PC-9 (cell line): ENCODE measurements around the gene FBF1. TPM values are rescaled to one million over a fixed set of nuclear protein-coding genes. Genes with fewer than 3 reads are reported as not detected.
A peak's percentile ranks its signal among the peaks of the same experiment; 100 is the strongest.
"Not testable (repeated sequence)": the region's sequence is repeated elsewhere in the genome, so short reads cannot be mapped to it uniquely, and the experiment has no call there.

Experiments
- BruUV-seq: library from RNA; stranded (reverse); fragments of 400-500 nt; replicated peaks from 2 replicates; lab custom pipeline; 2021; lab: Mats Ljungman, UMichigan
- CTCF ChIA-PET: fragments of 300-600 bp; sonication (Branson Sonifier 250); formaldehyde crosslinking; loops from one replicate; lab custom pipeline; 2022; ENCODE audit warnings: antibody characterized with exemption; lab: Charles Lee
- POLR2A ChIA-PET: fragments of 300-600 bp; sonication (Branson Sonifier 250); formaldehyde crosslinking; loops from one replicate; lab custom pipeline; 2022; ENCODE audit warnings: antibody characterized with exemption; ENCODE audit not compliant: unreplicated experiment; lab: Charles Lee
- DNase-seq, 2 experiments: peaks; one replicate each; pipeline versions ENCODE4 v3.0.0 to v3.0.0-alpha.2; 2015 to 2022; ENCODE audit warnings: mixed read lengths in 1 of 2
- H2AFZ ChIP-seq: fragments of 200-600 bp; sonication (generic); 2 replicates; pipeline ENCODE4 v1.8.1; 2017; ENCODE audit warnings: antibody characterized with exemption
- H3F3A ChIP-seq: fragments of 200-600 bp; sonication (generic); 2 replicates; pipeline ENCODE4 v1.8.1; 2017; ENCODE audit warnings: antibody characterized with exemption, mild to moderate bottlenecking, low read depth; ENCODE audit not compliant: insufficient read depth
- H3K27ac ChIP-seq: fragments of 200-600 bp; sonication (generic); 2 replicates; pipeline ENCODE4 v1.6.1; 2016; ENCODE audit warnings: mixed run types
- H3K27me3 ChIP-seq: fragments of 200-600 bp; sonication (generic); 2 replicates; pipeline ENCODE4 v1.6.1; 2016; ENCODE audit warnings: low read depth, mixed run types; ENCODE audit not compliant: insufficient read depth
- H3K36me3 ChIP-seq: fragments of 200-600 bp; sonication (generic); 2 replicates; pipeline ENCODE4 v1.6.1; 2016; ENCODE audit warnings: low read depth, mixed run types
- H3K4me1 ChIP-seq: fragments of 200-600 bp; sonication (generic); replicated peaks from 2 replicates; pipeline ENCODE4 v1.6.1; 2016; ENCODE audit warnings: mixed run types; ENCODE audit not compliant: insufficient read depth
- H3K4me2 ChIP-seq: fragments of 200-600 bp; sonication (generic); 2 replicates; pipeline ENCODE4 v1.6.1; 2017; ENCODE audit warnings: mixed run types
- H3K4me3 ChIP-seq: fragments of 200-600 bp; sonication (generic); 2 replicates; pipeline ENCODE4 v1.6.1; 2016; ENCODE audit warnings: mixed run types
- H3K79me2 ChIP-seq: fragments of 200-600 bp; sonication (generic); 2 replicates; pipeline ENCODE4 v1.6.1; 2017; ENCODE audit warnings: low read depth, mixed run types
- H3K9me2 ChIP-seq: fragments of 200-600 bp; sonication (generic); 2 replicates; pipeline ENCODE4 v1.8.1; 2017; ENCODE audit warnings: mild to moderate bottlenecking; ENCODE audit not compliant: insufficient read depth
- H3K9me3 ChIP-seq: fragments of 200-600 bp; sonication (generic); 2 replicates; pipeline ENCODE4 v1.8.1; 2016; ENCODE audit warnings: low read depth; ENCODE audit not compliant: insufficient read depth
- H4K20me1 ChIP-seq: fragments of 200-600 bp; sonication (generic); 2 replicates; pipeline ENCODE4 v1.8.1; 2017; ENCODE audit not compliant: insufficient read depth
- EZH2 ChIP-seq: fragments of 200-600 bp; sonication (generic); IDR thresholded peaks from 2 replicates; pipeline ENCODE4 v1.8.0; 2017; ENCODE audit warnings: antibody characterized with exemption, low read depth
- intact Hi-C: fragments of 100-400 bp; cut with micrococcal nuclease; formaldehyde crosslinking; loops from one replicate; pipeline ENCODE4 v1.10.0; 2022; ENCODE audit not compliant: unreplicated experiment
- total RNA-seq: library from RNA; stranded (reverse); gene quantifications from 2 replicates; pipeline ENCODE4 v1.2.3, GENCODE V29; 2021
- TF ChIP-seq, protein P1 (sequence below): fragments of 200-600 bp; sonication (generic); conservative IDR thresholded peaks from 2 replicates; pipeline ENCODE4 v1.6.1; 2017; ENCODE audit warnings: mixed run types, antibody characterized with exemption, mild to moderate bottlenecking, moderate library complexity

Gene FBF1
- total RNA-seq, 1 experiment from 2014 or later = 22.5 TPM

DNA sequence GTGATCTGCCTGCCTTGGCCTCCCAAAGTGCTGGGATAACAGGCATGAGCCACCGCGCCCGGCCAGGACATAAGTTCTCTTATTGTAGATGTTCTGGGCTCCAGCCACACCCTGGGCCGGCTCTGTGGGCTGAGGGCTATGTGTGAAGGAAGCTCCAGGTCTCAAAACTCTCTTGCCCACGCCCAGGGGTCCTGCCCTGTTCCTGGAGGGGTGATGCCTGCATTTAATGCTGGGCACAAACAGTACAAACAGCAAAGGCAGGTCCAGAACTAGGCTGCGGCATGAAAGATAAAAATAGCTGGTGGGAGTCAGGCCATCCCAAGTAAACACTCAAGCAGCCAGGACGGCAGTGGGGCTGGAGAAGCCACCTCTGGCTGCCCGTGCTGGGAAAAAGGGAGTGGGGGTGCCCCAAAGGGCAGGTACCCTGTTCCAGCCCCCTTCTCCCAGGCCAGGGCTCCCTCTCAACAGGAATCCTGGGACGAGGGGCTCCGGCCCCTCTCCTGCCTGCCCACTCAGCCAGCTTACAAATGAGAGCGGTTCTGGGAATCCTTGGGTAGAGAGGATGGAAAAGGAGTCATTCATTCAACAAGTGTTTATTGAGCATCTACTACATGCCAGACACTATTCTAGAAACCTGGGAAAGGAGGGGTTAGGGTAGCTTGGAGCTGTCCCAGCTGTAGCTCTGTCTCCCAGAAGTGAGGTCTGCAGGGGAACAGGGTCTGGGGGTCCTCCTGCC lies 67.1 kb downstream of the FBF1 start:
- Histone ChIP-seq H3K27ac (no peak overlapping the region), H3K4me1 (peaks cover 46% of the 10 kb centered on the region), H3F3A (peaks cover 47% of the 10 kb centered on the region), H3K4me2 (peak overlapping the region; percentile 70; the same call in 1 of the 2 replicates), H4K20me1 (no peaks in the 10 kb centered on the region), H3K9me2 (no peaks in the 10 kb centered on the region), H3K4me3 (no peak overlapping the region), H2AFZ (no peak overlapping the region), H3K36me3 (no peaks in the 10 kb centered on the region), H3K9me3 (no peaks in the 10 kb centered on the region), H3K79me2 (0 out of 2 replicates have a peak, but pooled peaks cover 3% of the 10 kb centered on the region), H3K27me3 (no peaks in the 10 kb centered on the region)
- ChIA-PET POLR2A (interaction anchor here (2.5 kb wide), 1 partner anchor 19 kb away, joined by 16 read pairs; the partner anchor contains the start of gene WBP2), CTCF (interaction anchor here (0.6 to 0.8 kb wide), 3 partner anchors 18 to 200 kb away, joined by 3 read pairs; partner anchors contain the start of gene WBP2)
- TSS peak; percentile 37 for BruUV-seq
- TF ChIP-seq, protein P1, sequence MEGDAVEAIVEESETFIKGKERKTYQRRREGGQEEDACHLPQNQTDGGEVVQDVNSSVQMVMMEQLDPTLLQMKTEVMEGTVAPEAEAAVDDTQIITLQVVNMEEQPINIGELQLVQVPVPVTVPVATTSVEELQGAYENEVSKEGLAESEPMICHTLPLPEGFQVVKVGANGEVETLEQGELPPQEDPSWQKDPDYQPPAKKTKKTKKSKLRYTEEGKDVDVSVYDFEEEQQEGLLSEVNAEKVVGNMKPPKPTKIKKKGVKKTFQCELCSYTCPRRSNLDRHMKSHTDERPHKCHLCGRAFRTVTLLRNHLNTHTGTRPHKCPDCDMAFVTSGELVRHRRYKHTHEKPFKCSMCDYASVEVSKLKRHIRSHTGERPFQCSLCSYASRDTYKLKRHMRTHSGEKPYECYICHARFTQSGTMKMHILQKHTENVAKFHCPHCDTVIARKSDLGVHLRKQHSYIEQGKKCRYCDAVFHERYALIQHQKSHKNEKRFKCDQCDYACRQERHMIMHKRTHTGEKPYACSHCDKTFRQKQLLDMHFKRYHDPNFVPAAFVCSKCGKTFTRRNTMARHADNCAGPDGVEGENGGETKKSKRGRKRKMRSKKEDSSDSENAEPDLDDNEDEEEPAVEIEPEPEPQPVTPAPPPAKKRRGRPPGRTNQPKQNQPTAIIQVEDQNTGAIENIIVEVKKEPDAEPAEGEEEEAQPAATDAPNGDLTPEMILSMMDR = no peak
- no peak for TF ChIP-seq EZH2
- no peak for DNase-seq
- intact Hi-C loops = no loop called here

DNA sequence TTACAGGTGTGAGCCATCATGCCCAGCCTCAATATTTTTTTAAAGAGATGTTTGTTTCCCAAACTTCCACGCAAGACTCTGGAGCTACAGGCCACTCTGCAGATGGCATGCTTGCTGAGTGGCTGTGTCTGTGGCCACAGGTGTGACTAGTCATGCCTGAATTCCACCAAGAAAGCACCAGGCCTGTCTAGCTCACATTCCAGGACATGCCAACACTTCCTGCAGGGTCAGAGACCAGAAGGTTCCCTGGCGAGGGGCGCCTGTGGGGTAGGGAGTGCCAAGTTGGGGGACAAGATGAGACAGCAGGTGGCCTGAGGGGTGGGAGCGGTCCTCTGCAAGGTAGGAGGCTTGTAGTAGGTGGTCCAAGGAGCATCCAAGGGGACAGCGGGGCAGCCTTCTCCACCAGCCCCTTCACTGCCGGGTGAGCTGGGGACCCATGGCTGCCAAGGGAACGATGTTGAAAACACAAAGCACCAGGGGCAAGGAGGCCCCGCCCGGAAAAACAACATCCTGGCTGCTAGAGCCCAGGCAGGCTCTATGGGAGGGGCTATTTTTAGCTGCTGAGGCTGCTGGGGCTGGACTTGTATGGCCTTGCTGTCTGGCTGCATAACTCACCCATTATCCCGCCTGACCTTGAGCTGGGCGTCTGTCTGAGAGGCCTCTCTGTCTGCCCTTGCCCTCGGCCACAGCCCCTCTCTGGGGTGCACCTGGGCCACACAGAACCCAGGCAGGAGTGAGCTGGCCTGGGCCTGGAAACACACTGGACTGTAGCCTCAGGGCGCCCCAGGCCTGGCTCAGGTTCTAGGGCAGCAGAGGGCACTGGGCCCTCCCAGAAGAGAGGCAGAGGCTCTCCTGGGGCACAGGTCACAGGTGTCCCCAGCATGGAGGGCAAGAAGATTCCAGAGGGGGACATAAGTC lies 68.1 kb downstream of the FBF1 start:
- no TSS peak for BruUV-seq
- DNase-seq = peak; percentile 84 to 87
- TF ChIP-seq, protein P1 = no peak
- TF ChIP-seq EZH2 = no peak
- Histone ChIP-seq H3K9me2 (no peaks in the 10 kb centered on the region), H3K27ac (peak overlapping the region; percentile 58), H3K4me3 (no peak overlapping the region; the same call in 1 of the 2 replicates), H3K4me1 (peaks cover 46% of the 10 kb centered on the region), H3F3A (peaks cover 46% of the 10 kb centered on the region), H3K4me2 (peak overlapping the region; percentile 70), H4K20me1 (no peaks in the 10 kb centered on the region), H3K36me3 (no peaks in the 10 kb centered on the region), H3K27me3 (no peaks in the 10 kb centered on the region), H3K9me3 (no peaks in the 10 kb centered on the region), H3K79me2 (0 out of 2 replicates have a peak, but pooled peaks cover 3% of the 10 kb centered on the region), H2AFZ (peak overlapping the region; percentile 63; the same call in 1 of the 2 replicates)
- intact Hi-C loops = loop anchor here (1.0 kb wide), 1 partner anchor 17 kb away; the partner anchor contains the start of gene WBP2
- POLR2A ChIA-PET = interaction anchor here (0.7 to 2.5 kb wide), 6 partner anchors 18 to 434 kb away, joined by 3 to 16 read pairs (median 10); partner anchors contain the start of gene WBP2
- CTCF ChIA-PET = interaction anchor here (0.6 to 1.8 kb wide), 5 partner anchors 14 to 201 kb away, joined by 3 to 18 read pairs (median 7); partner anchors contain the start of gene WBP2

DNA sequence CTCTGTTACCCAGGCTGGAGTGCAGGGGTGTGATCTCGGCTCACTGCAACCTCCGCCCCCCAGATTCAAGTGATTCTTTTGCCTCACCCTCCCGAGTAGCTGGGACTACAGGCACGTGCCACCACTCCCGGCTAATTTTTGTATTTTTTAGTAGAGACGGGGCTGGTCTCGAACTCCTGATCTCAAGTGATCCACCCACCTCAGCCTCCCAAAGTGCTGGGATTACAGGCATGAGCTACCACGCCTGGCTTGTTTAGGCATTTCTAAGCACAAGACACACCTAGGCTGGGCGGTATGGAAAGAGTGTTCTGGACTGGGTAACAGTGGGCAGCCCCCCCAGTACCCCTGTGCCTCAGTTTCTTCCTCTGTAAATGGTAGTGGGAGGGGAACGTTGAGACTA lies 70.6 kb downstream of the FBF1 start:
- BruUV-seq, H3K4me2 ChIP-seq: not testable (repeated sequence)

More for the DNA sequence above, 70.6 kb downstream of the FBF1 start:
- H3K36me3 ChIP-seq, H3K27me3 ChIP-seq, intact Hi-C loops, H3K27ac ChIP-seq, H3K79me2 ChIP-seq, H3K9me3 ChIP-seq, H3K4me3 ChIP-seq, H3K9me2 ChIP-seq, DNase-seq, CTCF ChIA-PET, H4K20me1 ChIP-seq, POLR2A ChIA-PET, H2AFZ ChIP-seq: not testable (repeated sequence)
- Histone ChIP-seq H3K4me1 (peaks cover 28% of the 10 kb centered on the region), H3F3A (peaks cover 22% of the 10 kb centered on the region; the same call in 1 of the 2 replicates)
